GM10248 (cell line): Measurements from ENCODE around the gene ADK.
"Not testable (repeated sequence)": the region's sequence is repeated elsewhere in the genome, so short reads cannot be mapped to it uniquely, and the experiment has no call there.

ENCODE experiments used
- CTCF ChIA-PET: fragments of 300-600 bp; sonication (Branson Sonifier 250); formaldehyde crosslinking; extraction: SDS; loops from one replicate; lab custom pipeline; 2021; ENCODE audit warnings: antibody characterized with exemption; lab: Yijun Ruan, JAX
- POLR2A ChIA-PET: fragments of 350-650 bp; sonication (Branson Sonifier 250); formaldehyde crosslinking; extraction: SDS; loops from one replicate; lab custom pipeline; 2020; ENCODE audit warnings: antibody characterized with exemption; lab: Yijun Ruan, JAX
- DNase-seq: peaks from one replicate; pipeline ENCODE4 v3.0.0; 2012; ENCODE audit errors: extremely low spot score
- CTCF ChIP-seq: IDR thresholded peaks from 2 replicates; pipeline ENCODE4 v1.5.1; 2012; ENCODE audit warnings: mild to moderate bottlenecking, low read depth; ENCODE audit errors: extremely low read depth, missing control alignments, control extremely low read depth

ADK gene

GRCh38 chr10:74187237-74187636 is 36.2 kb downstream of the ADK start:
- ChIA-PET CTCF (interaction anchor here (1.4 kb wide), 1 partner anchor 62 kb away, joined by 3 read pairs; no protein-coding TSS in a partner anchor), POLR2A (interaction anchor here (0.5 kb wide), 1 partner anchor 47 kb away, joined by 4 read pairs; no protein-coding TSS in a partner anchor)
- no peak for TF ChIP-seq CTCF
- DNase-seq: no peak

- CTCF ChIA-PET: interaction anchor here (1.0 to 1.4 kb wide), 4 partner anchors 10 to 63 kb away, joined by 3 to 4 read pairs (median 3); partner anchors contain the start of genes ADK and AP3M1
- POLR2A ChIA-PET: interaction anchor here (0.5 kb wide), 1 partner anchor 41 kb away, joined by 5 read pairs; no protein-coding TSS in a partner anchor
- not testable (repeated sequence) for DNase-seq
Observed at GRCh38 chr10:74188617-74189016, 37.6 kb downstream of the ADK start.

GRCh38 chr10:74189999-74190421 is 39.0 kb downstream of the ADK start:
- ChIA-PET CTCF (interaction anchor here (1.0 to 1.7 kb wide), 5 partner anchors 8 to 52 kb away, joined by 3 to 6 read pairs (median 4); partner anchors contain the start of genes ADK and AP3M1), POLR2A (interaction anchor here (0.7 to 1.1 kb wide), 2 partner anchors 12 to 953 kb away, joined by 5 to 7 read pairs; no protein-coding TSS in a partner anchor)
- DNase-seq: peak; percentile 50
- no peak for TF ChIP-seq CTCF

GRCh38 chr10:74190494-74190893 is 39.5 kb downstream of the ADK start:
- no peak for TF ChIP-seq CTCF
- ChIA-PET POLR2A (interaction anchor here (0.7 kb wide), 1 partner anchor 953 kb away, joined by 7 read pairs; no protein-coding TSS in a partner anchor), CTCF (interaction anchor here (1.0 to 1.7 kb wide), 4 partner anchors 9 to 52 kb away, joined by 3 to 6 read pairs (median 4); no protein-coding TSS in a partner anchor)
- DNase-seq: no peak

GRCh38 chr10:74194545-74194944 is 43.5 kb downstream of the ADK start:
- ChIA-PET POLR2A (no interaction called here), CTCF (no interaction called here)
- DNase-seq: no peak
- TF ChIP-seq CTCF: no peak

GRCh38 chr10:74194999-74195398 is 44.0 kb downstream of the ADK start:
- POLR2A ChIA-PET: no interaction called here
- no peak for TF ChIP-seq CTCF
- no peak for DNase-seq
- CTCF ChIA-PET: no interaction called here

- no peak for DNase-seq
- POLR2A ChIA-PET: no interaction called here
- CTCF ChIA-PET: interaction anchor here (1.7 kb wide), 1 partner anchor 14 kb away, joined by 6 read pairs; no protein-coding TSS in a partner anchor
- TF ChIP-seq CTCF: no peak
Observed at GRCh38 chr10:74199315-74199714, 48.3 kb downstream of the ADK start.
